Nephron (organoid): ENCODE measurements around the gene RXRA.
A peak's percentile ranks its signal among the peaks of the same experiment; 100 is the strongest.

Experiments
- H3K27ac Mint-ChIP-seq, 3 experiments: 2 replicates each; pipeline ENCODE4 v1.8.0; 2020; ENCODE audit warnings: mixed read lengths in 3 of 3, mild to moderate bottlenecking in 2 of 3, moderate library complexity in 1 of 3
- H3K27me3 Mint-ChIP-seq: 2 replicates; pipeline ENCODE4 v1.8.0; 2021; ENCODE audit warnings: low read depth, mild to moderate bottlenecking, moderate library complexity, mixed read lengths
- H3K36me3 Mint-ChIP-seq: 2 replicates; pipeline ENCODE4 v1.8.0; 2020; ENCODE audit warnings: low read depth, mixed read lengths
- H3K4me1 Mint-ChIP-seq: 2 replicates; pipeline ENCODE4 v1.8.0; 2020; ENCODE audit warnings: mixed read lengths
- H3K4me3 Mint-ChIP-seq, 3 experiments: 2 replicates each; pipeline ENCODE4 v1.8.0; 2020; ENCODE audit warnings: mild to moderate bottlenecking in 3 of 3, mixed read lengths in 3 of 3, moderate library complexity in 2 of 3
- H3K9me3 Mint-ChIP-seq: 2 replicates; pipeline ENCODE4 v1.8.0; 2020; ENCODE audit warnings: mixed read lengths
- CTCF ChIP-seq, 3 experiments: fragments of 200-600 bp; sonication (generic); IDR thresholded peaks; one replicate each; pipeline ENCODE4 v1.5.0; 2021; ENCODE audit warnings: antibody characterized with exemption in 3 of 3; ENCODE audit not compliant: unreplicated experiment in 3 of 3

RXRA gene

GRCh38 chr9:134481762-134482161, 155.5 kb downstream of the RXRA start:
- Mint-ChIP-seq H3K36me3 (no peaks in the 10 kb centered on the region), H3K9me3 (no peaks in the 10 kb centered on the region)

GRCh38 chr9:134482226-134482625, 156.0 kb downstream of the RXRA start:
- Mint-ChIP-seq H3K4me3 (no peak overlapping the region), H3K27me3 (peaks cover 11% of the 10 kb centered on the region), H3K9me3 (no peaks in the 10 kb centered on the region), H3K36me3 (no peaks in the 10 kb centered on the region), H3K4me1 (peaks cover 6% of the 10 kb centered on the region), H3K27ac (peak overlapping the region in 1 of 3 experiments; percentile 48)
- TF ChIP-seq CTCF (IDR thresholded peaks at IDR 0.05; ENCODE audit: unreplicated experiment in 3 of 3), result no peak

More at GRCh38 chr9:134481762-134482161, 155.5 kb downstream of the RXRA start:
- TF ChIP-seq CTCF (IDR thresholded peaks at IDR 0.05; ENCODE audit: unreplicated experiment in 3 of 3), result no peak
- H3K27me3 Mint-ChIP-seq, result peaks cover 10% of the 10 kb centered on the region
- peaks cover 6% of the 10 kb centered on the region for H3K4me1 Mint-ChIP-seq
- H3K4me3 Mint-ChIP-seq, result no peak overlapping the region
- H3K27ac Mint-ChIP-seq, result peak overlapping the region in 1 of 3 experiments; percentile 55

DNA sequence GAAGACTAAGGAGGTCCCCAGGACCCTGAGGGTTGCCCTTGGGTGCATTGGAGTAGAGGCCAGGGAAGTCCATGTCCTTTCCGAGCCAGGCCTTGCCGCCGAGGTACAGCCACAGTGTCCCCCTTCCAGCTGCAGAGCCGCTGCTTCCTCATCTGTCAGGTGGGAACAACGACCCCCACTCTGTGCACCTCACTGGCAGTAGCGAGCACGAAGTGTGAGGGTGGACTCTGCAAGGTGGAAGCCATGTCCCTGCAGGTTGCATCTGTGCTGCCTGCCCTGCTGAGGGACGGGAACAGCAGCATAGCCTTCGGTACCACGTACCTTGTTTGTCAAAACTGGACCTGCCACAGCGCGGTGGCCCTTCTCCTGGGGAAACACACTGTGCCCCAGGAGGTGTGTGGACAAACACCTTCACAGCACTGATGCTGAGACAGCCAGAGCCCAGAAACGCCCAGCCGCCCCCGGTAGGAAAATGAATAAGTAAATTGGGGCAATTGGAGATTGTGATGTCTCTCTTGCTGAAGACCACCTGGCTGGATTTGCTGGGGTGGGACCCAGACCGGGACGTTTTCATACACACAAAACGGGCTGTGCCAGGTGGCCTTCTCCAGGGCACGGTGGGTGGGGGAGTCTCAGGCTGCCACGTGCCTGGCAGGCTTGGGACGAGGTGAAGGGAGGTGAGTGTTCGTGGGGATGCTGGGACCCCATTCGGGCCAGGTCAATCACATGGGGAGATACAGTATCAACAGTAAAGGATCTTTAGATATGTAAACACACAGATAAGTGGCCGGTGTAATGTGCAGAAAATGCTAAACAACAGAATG, 157.3 kb downstream of the RXRA start:
- Mint-ChIP-seq H3K9me3 (no peaks in the 10 kb centered on the region), H3K4me3 (no peak overlapping the region), H3K36me3 (no peaks in the 10 kb centered on the region), H3K27ac (no peak overlapping the region), H3K27me3 (peaks cover 18% of the 10 kb centered on the region), H3K4me1 (peaks cover under 1% of the 10 kb centered on the region)
- no peak for TF ChIP-seq CTCF (IDR thresholded peaks at IDR 0.05; ENCODE audit: unreplicated experiment in 3 of 3)

- no peak for TF ChIP-seq CTCF (IDR thresholded peaks at IDR 0.05; ENCODE audit: unreplicated experiment in 3 of 3)
- Mint-ChIP-seq H3K4me3 (no peak overlapping the region), H3K27ac (no peak overlapping the region), H3K9me3 (no peaks in the 10 kb centered on the region), H3K36me3 (no peaks in the 10 kb centered on the region), H3K4me1 (peaks cover 4% of the 10 kb centered on the region), H3K27me3 (peaks cover 18% of the 10 kb centered on the region)
Measured at GRCh38 chr9:134484479-134484878, 158.2 kb downstream of the RXRA start.

DNA sequence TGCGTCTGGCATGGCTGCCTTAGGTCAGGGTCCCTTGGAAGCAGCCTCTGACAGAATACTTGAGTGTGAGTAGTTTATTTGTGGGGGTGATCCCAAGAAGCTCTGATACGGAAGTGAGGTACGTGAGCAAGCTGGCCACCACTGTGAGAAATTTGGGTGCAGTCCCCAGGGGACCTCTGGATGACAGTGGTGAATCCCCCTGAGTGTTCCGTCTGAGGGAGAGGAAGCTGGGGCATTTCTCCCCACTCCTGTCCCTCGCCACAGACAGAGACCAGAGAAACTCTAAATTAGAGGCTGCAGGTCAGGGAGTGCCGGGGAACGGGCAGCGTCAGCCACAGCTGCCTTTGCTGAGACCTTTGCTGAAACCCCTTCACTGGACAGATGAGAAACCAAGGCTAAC, 159.4 kb downstream of the RXRA start:
- Mint-ChIP-seq H3K36me3 (no peaks in the 10 kb centered on the region), H3K9me3 (no peaks in the 10 kb centered on the region), H3K27ac (peak overlapping the region in 1 of 3 experiments; percentile 56), H3K4me1 (peaks cover 4% of the 10 kb centered on the region), H3K27me3 (peaks cover 24% of the 10 kb centered on the region), H3K4me3 (no peak overlapping the region)
- no peak for TF ChIP-seq CTCF (IDR thresholded peaks at IDR 0.05; ENCODE audit: unreplicated experiment in 3 of 3)

GRCh38 chr9:134486143-134486591, 159.9 kb downstream of the RXRA start:
- no peak overlapping the region for H3K4me3 Mint-ChIP-seq
- H3K27ac Mint-ChIP-seq, result no peak overlapping the region
- TF ChIP-seq CTCF (IDR thresholded peaks at IDR 0.05; ENCODE audit: unreplicated experiment in 3 of 3), result no peak
- H3K27me3 Mint-ChIP-seq, result peaks cover 24% of the 10 kb centered on the region
- H3K9me3 Mint-ChIP-seq, result no peaks in the 10 kb centered on the region
- no peaks in the 10 kb centered on the region for H3K36me3 Mint-ChIP-seq
- peaks cover 5% of the 10 kb centered on the region for H3K4me1 Mint-ChIP-seq
